CD4-positive, CD25-positive, alpha-beta regulatory T cell (primary cell): ENCODE data around the gene LRRK2. TPM values are rescaled to one million over a fixed set of nuclear protein-coding genes. Genes with fewer than 3 reads are reported as not detected.

Experiments
- ATAC-seq, 2 donors: fragments of 150-1000 bp; cut with Tn5 transposase; one replicate each; pipeline ENCODE4 v1.10.0; 2021; ENCODE audit warnings: low read depth in 2 of 2, moderate number of reproducible peaks in 2 of 2, moderate library complexity in 1 of 2
- DNase-seq, 3 donors: peaks; one replicate each; pipeline versions ENCODE4 v3.0.0 to v3.0.0-alpha.2; 2012 to 2022; ENCODE audit warnings: mixed read lengths in 1 of 3
- H3K27ac ChIP-seq: one replicate; pipeline ENCODE4 v1.7.0; 2013; ENCODE audit warnings: mild to moderate bottlenecking, low read length; ENCODE audit not compliant: insufficient read depth, poor library complexity, severe bottlenecking
- H3K27me3 ChIP-seq: one replicate; pipeline ENCODE4 v1.7.0; 2013; ENCODE audit warnings: low read length; ENCODE audit not compliant: control insufficient read depth, insufficient read depth
- H3K36me3 ChIP-seq: one replicate; pipeline ENCODE4 v1.7.0; 2013; ENCODE audit warnings: mild to moderate bottlenecking, low read length, moderate library complexity; ENCODE audit not compliant: control insufficient read depth, insufficient read depth
- H3K4me1 ChIP-seq: 2 replicates; pipeline ENCODE4 v1.7.0; 2013; ENCODE audit warnings: mild to moderate bottlenecking, low read length; ENCODE audit not compliant: insufficient read depth, control insufficient read depth, poor library complexity, severe bottlenecking
- H3K4me3 ChIP-seq: one replicate; pipeline ENCODE4 v1.7.0; 2013; ENCODE audit warnings: low read depth, mild to moderate bottlenecking, low read length, moderate library complexity
- H3K9me3 ChIP-seq, 2 experiments: 1 replicate in 1 of 2; 2 replicates in 1 of 2; pipeline ENCODE4 v1.7.0; 2013; ENCODE audit warnings: low read length in 2 of 2, mild to moderate bottlenecking in 1 of 2, moderate library complexity in 1 of 2; ENCODE audit not compliant: control insufficient read depth in 2 of 2
- H3K27ac Mint-ChIP-seq, 3 donors: one replicate each; pipeline ENCODE4 v1.8.0; 2020 to 2022; ENCODE audit warnings: mild to moderate bottlenecking in 3 of 3, mixed read lengths in 3 of 3, moderate library complexity in 2 of 3
- H3K27me3 Mint-ChIP-seq: one replicate; pipeline ENCODE4 v1.8.0; 2022; ENCODE audit warnings: mild to moderate bottlenecking, mixed read lengths
- H3K36me3 Mint-ChIP-seq: one replicate; pipeline ENCODE4 v1.8.0; 2020; ENCODE audit warnings: mixed read lengths
- H3K4me1 Mint-ChIP-seq, 4 donors: one replicate each; pipeline ENCODE4 v1.8.0; 2020 to 2022; ENCODE audit warnings: mixed read lengths in 4 of 4, mild to moderate bottlenecking in 1 of 4
- H3K4me3 Mint-ChIP-seq, 4 donors: one replicate each; pipeline ENCODE4 v1.8.0; 2020 to 2022; ENCODE audit warnings: mild to moderate bottlenecking in 4 of 4, mixed read lengths in 4 of 4, moderate library complexity in 3 of 4
- H3K9me3 Mint-ChIP-seq, 7 donors: one replicate each; pipeline ENCODE4 v1.8.0; 2020 to 2022; ENCODE audit warnings: mixed read lengths in 7 of 7, mild to moderate bottlenecking in 3 of 7, moderate library complexity in 2 of 7
- polyA plus RNA-seq, 4 donors: library from polyadenylated mRNA; unstranded; fragments of 300-500 nt; fragmentation: Illumina TruSeq; gene quantifications; one replicate each; pipeline ENCODE4 v1.2.3, GENCODE V29; 2021
- total RNA-seq: library from RNA; stranded (reverse); gene quantifications from one replicate; pipeline ENCODE4 v1.2.3, GENCODE V29; 2022

LRRK2 gene
- total and polyA plus RNA-seq, 5 donors from 2014 or later, result 0.15 to 0.44 TPM; not detected in 3

- H3K27ac Mint-ChIP-seq, result no peak overlapping the region
- peaks cover 5% of the 10 kb centered on the region in 2 experiments for H3K9me3 ChIP-seq
- peaks cover 0 to 6% (median 2%) of the 10 kb centered on the region in 7 donors for H3K9me3 Mint-ChIP-seq
- ATAC-seq, result no peak
- H3K27ac ChIP-seq, result no peak overlapping the region
- H3K4me3 ChIP-seq, result no peak overlapping the region
- H3K4me1 Mint-ChIP-seq, result peaks cover 0 to 16% (median 6%) of the 10 kb centered on the region in 4 donors
- no peaks in the 10 kb centered on the region for H3K36me3 ChIP-seq
- H3K27me3 Mint-ChIP-seq, result peaks cover 6% of the 10 kb centered on the region
- H3K36me3 Mint-ChIP-seq, result no peaks in the 10 kb centered on the region
- H3K27me3 ChIP-seq, result no peaks in the 10 kb centered on the region
- no peak overlapping the region for H3K4me3 Mint-ChIP-seq
- H3K4me1 ChIP-seq, result peaks cover 4% of the 10 kb centered on the region
- no peak for DNase-seq
Measured at GRCh38 chr12:40185303-40185693, 39.5 kb upstream of the LRRK2 start.

DNA sequence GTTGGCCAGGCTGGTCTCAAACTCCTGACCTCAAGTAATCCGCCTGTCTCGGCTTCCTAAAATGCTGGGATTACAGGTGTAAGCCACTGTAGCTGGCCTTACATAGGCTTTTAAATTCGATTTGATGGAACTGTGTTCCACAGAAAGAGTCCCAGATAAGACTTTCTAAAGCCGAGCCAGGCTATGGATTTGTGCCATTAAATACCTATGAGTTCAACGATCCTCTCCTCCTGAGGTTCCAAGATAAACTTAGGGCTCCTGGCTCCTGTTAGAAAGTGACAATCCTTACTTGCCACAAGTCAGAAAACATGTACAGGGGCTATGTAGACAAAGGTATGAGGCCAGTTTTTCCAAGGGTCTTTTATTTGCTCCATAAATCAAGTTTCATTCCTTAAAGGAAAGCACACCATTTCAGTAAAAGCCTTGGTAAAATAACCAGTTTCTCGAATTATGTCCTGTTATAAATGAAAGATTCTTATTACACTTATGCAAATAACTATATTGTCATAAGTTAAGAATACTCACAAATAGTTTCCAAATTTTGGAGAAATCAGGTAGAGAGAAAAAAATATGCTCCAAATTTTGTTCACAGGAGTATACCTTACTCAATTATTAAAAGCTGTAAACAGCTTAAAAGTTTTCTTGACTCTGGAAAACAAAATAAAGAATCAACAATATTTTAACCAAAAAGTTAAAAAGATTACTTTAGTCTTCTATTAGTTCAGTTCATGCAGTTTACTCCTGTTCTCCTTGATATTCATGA lies 36.1 kb upstream of the LRRK2 start:
- Histone ChIP-seq H3K9me3 (peaks cover 5% of the 10 kb centered on the region in 2 experiments), H3K36me3 (no peaks in the 10 kb centered on the region), H3K4me1 (no peaks in the 10 kb centered on the region), H3K4me3 (no peak overlapping the region), H3K27ac (no peak overlapping the region), H3K27me3 (no peaks in the 10 kb centered on the region)
- peaks cover 0 to 8% (median 5%) of the 10 kb centered on the region in 4 donors for H3K4me1 Mint-ChIP-seq
- no peak overlapping the region for H3K4me3 Mint-ChIP-seq
- no peaks in the 10 kb centered on the region for H3K36me3 Mint-ChIP-seq
- H3K9me3 Mint-ChIP-seq, result peaks cover 0 to 6% (median 2%) of the 10 kb centered on the region in 7 donors
- DNase-seq (no peak), ATAC-seq (no peak)
- H3K27me3 Mint-ChIP-seq, result peaks cover 6% of the 10 kb centered on the region
- no peak overlapping the region for H3K27ac Mint-ChIP-seq

DNA sequence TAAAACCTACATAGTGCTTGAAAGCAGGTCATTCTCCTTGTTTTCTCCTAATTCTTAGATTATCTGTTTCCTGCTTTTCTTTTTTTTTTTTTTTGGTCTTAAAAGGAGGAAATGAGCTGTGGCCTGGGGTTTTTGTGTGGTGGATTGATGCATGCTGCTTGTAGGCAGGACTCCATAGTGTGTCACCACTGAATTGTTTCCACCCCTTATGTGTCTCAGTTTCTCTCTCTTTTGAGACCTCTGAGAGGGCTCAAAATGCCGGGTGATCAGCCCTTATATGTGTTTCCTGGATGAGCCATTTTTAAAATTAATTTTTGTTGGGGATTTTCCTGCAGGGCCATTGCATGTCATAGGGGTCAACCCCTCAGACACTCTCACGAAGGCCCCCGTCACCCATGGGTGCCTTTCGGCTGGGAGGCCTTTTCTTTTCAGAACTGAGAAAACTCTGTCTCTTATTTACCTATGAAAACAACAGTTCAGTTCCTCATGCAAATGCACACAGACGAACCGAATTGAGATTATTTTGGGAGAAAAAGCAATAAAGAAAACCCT lies 32.0 kb upstream of the LRRK2 start:
- H3K9me3 ChIP-seq, result peaks cover 5% of the 10 kb centered on the region in 2 experiments
- peaks cover 0 to 8% (median 5%) of the 10 kb centered on the region in 4 donors for H3K4me1 Mint-ChIP-seq
- H3K9me3 Mint-ChIP-seq, result peaks cover 0 to 4% (median 1%) of the 10 kb centered on the region in 7 donors
- peaks cover 3% of the 10 kb centered on the region for H3K27me3 Mint-ChIP-seq
- ATAC-seq (peak; percentile 56 to 58), DNase-seq (peak in 1 of 3 donors; percentile 22)
- H3K4me1 ChIP-seq, result no peaks in the 10 kb centered on the region
- no peak overlapping the region for H3K4me3 ChIP-seq
- no peaks in the 10 kb centered on the region for H3K36me3 ChIP-seq
- no peak overlapping the region for H3K27ac ChIP-seq
- H3K27ac Mint-ChIP-seq, result peak overlapping the region in 2 of 3 donors; percentile 9 to 51
- H3K4me3 Mint-ChIP-seq, result no peak overlapping the region
- H3K27me3 ChIP-seq, result no peaks in the 10 kb centered on the region
- H3K36me3 Mint-ChIP-seq, result no peaks in the 10 kb centered on the region

GRCh38 chr12:40194846-40195245 lies 30.0 kb upstream of the LRRK2 start:
- Mint-ChIP-seq H3K27me3 (no peaks in the 10 kb centered on the region), H3K4me1 (peaks cover 0 to 8% (median 5%) of the 10 kb centered on the region in 4 donors), H3K27ac (no peak overlapping the region), H3K36me3 (no peaks in the 10 kb centered on the region), H3K9me3 (peaks cover 0 to 1% (median 0%) of the 10 kb centered on the region in 7 donors), H3K4me3 (no peak overlapping the region)
- DNase-seq (no peak), ATAC-seq (no peak)
- Histone ChIP-seq H3K9me3 (no peaks in the 10 kb centered on the region), H3K36me3 (no peaks in the 10 kb centered on the region), H3K4me3 (no peak overlapping the region), H3K4me1 (no peaks in the 10 kb centered on the region), H3K27me3 (no peaks in the 10 kb centered on the region), H3K27ac (no peak overlapping the region)

DNA sequence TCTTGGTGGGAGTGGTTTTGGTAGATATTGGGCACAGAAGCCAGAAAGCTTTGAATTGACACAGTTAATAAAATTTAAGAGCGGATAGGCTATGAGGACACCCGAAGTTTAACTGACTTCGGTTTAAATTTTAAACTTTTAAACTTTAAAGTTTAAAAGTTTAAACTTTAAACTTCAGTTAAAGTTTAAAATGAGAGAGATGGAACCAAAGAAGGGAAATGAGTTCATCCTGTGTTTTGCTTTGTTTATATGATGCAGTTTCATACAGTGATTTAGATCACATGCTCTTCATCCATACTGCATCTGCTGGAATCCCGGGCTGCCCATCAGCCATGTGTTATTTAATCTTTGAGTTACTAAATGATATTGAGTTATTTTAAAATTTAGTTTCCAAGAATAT lies 27.2 kb upstream of the LRRK2 start:
- ATAC-seq (no peak), DNase-seq (no peak)
- Histone ChIP-seq H3K4me3 (no peak overlapping the region), H3K4me1 (no peaks in the 10 kb centered on the region), H3K9me3 (no peaks in the 10 kb centered on the region), H3K36me3 (no peaks in the 10 kb centered on the region), H3K27ac (no peak overlapping the region), H3K27me3 (no peaks in the 10 kb centered on the region)
- no peaks in the 10 kb centered on the region for H3K27me3 Mint-ChIP-seq
- H3K9me3 Mint-ChIP-seq, result peaks cover 0 to 1% (median 0%) of the 10 kb centered on the region in 7 donors
- no peak overlapping the region for H3K4me3 Mint-ChIP-seq
- peaks cover 0 to 6% (median 2%) of the 10 kb centered on the region in 4 donors for H3K4me1 Mint-ChIP-seq
- H3K27ac Mint-ChIP-seq, result no peak overlapping the region
- no peaks in the 10 kb centered on the region for H3K36me3 Mint-ChIP-seq

GRCh38 chr12:40198601-40199000 lies 26.2 kb upstream of the LRRK2 start:
- no peaks in the 10 kb centered on the region for H3K4me1 Mint-ChIP-seq
- H3K4me3 Mint-ChIP-seq, result no peak overlapping the region

DNA sequence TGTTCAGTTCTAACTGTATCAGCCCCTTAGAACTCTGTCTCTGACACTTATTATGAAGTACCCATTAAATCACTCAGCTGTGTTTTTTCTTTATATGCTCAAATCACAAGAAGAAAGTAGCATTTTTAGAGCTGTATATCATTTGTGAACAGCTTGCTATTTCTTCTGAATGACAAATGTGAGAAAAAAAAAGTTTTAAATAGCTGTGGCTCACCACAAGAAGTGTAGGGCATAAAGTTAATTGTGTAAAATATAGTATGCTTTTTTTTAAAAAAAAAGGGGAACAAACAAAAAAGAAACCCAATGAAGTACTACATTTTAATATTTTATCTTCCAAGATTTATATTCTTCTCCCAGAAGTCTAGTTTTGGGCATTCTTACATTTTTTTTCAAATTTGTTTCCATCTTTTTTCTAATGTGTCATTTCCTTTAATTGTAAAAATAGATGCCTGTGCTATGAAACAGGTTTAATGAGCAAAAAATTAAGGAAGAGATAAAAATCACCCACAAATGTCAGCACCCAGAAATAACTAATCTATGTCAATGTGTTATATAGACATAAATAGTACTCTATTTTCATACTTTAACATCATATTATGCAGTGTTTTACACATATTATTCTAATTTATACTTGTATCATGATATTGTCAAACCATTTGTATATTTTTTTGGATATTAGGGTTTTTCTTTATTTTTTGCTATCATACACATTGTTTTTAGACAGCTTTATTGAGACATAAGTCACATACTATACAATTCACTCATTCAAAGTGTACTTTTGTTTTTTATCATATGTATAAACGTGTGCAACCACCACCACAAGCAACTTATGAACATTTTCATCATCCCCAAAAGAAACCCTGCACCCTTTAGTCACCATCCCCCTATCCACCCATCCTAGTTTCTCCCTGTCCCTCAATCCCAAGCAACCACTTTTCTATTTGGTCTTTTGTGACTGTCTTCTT lies 22.4 kb upstream of the LRRK2 start:
- H3K27me3 Mint-ChIP-seq, result no peaks in the 10 kb centered on the region
- no peak overlapping the region for H3K4me3 Mint-ChIP-seq
- no peak for ATAC-seq
- no peak for DNase-seq
- no peaks in the 10 kb centered on the region for H3K4me1 Mint-ChIP-seq
- H3K4me1 ChIP-seq, result no peaks in the 10 kb centered on the region
- no peak overlapping the region for H3K27ac Mint-ChIP-seq
- H3K36me3 ChIP-seq, result no peaks in the 10 kb centered on the region
- no peak overlapping the region for H3K27ac ChIP-seq
- no peak overlapping the region for H3K4me3 ChIP-seq
- H3K27me3 ChIP-seq, result no peaks in the 10 kb centered on the region
- H3K36me3 Mint-ChIP-seq, result no peaks in the 10 kb centered on the region
- peaks cover 0 to 6% (median 0%) of the 10 kb centered on the region in 7 donors for H3K9me3 Mint-ChIP-seq
- no peaks in the 10 kb centered on the region for H3K9me3 ChIP-seq

More at GRCh38 chr12:40198601-40199000, 26.2 kb upstream of the LRRK2 start:
- no peak for DNase-seq
- ATAC-seq, result no peak
- H3K9me3 ChIP-seq, result no peaks in the 10 kb centered on the region
- Mint-ChIP-seq H3K27ac (no peak overlapping the region), H3K9me3 (peaks cover 0 to 6% (median 0%) of the 10 kb centered on the region in 7 donors), H3K27me3 (no peaks in the 10 kb centered on the region), H3K36me3 (no peaks in the 10 kb centered on the region)
- no peaks in the 10 kb centered on the region for H3K27me3 ChIP-seq
- H3K4me1 ChIP-seq, result no peaks in the 10 kb centered on the region
- H3K4me3 ChIP-seq, result no peak overlapping the region
- H3K36me3 ChIP-seq, result no peaks in the 10 kb centered on the region
- H3K27ac ChIP-seq, result no peak overlapping the region
